Measurements from ENCODE around the gene RSPRY1.
"Not testable (repeated sequence)": the region's sequence is repeated elsewhere in the genome, so short reads cannot be mapped to it uniquely, and the experiment has no call there.

The RSPRY1 gene

GRCh38 chr16:57192146-57192545 lies 6.0 kb downstream of the RSPRY1 start:
- no peak for DNase-seq (ENCODE audit: extremely low read depth, low read depth)
- TF ChIP-seq CTCF (IDR thresholded peaks at IDR 0.05; ENCODE audit: low read depth, low read length, missing control alignments), result no peak
- H3K4me3 ChIP-seq (replicated peaks; ENCODE audit: low read depth, low read length), result no peak overlapping the region

GRCh38 chr16:57192720-57193486 lies 6.8 kb downstream of the RSPRY1 start:
- TF ChIP-seq CTCF (IDR thresholded peaks at IDR 0.05; ENCODE audit: low read depth, low read length, missing control alignments), result no peak
- no peak overlapping the region for H3K4me3 ChIP-seq (replicated peaks; ENCODE audit: low read depth, low read length)
- DNase-seq (ENCODE audit: extremely low read depth, low read depth), result no peak

GRCh38 chr16:57194512-57194911 lies 8.4 kb downstream of the RSPRY1 start:
- no peak overlapping the region for H3K4me3 ChIP-seq (replicated peaks; ENCODE audit: low read depth, low read length)
- peak; percentile 70 for DNase-seq (ENCODE audit: extremely low read depth, low read depth)

GRCh38 chr16:57196286-57196685 lies 10.2 kb downstream of the RSPRY1 start:
- no peak overlapping the region for H3K4me3 ChIP-seq (replicated peaks; ENCODE audit: low read depth, low read length)
- no peak for DNase-seq (ENCODE audit: extremely low read depth, low read depth)
- TF ChIP-seq CTCF (IDR thresholded peaks at IDR 0.05; ENCODE audit: low read depth, low read length, missing control alignments), result no peak

More at GRCh38 chr16:57194512-57194911, 8.4 kb downstream of the RSPRY1 start:
- TF ChIP-seq CTCF (IDR thresholded peaks at IDR 0.05; ENCODE audit: low read depth, low read length, missing control alignments), result no peak

GRCh38 chr16:57196753-57197152 lies 10.6 kb downstream of the RSPRY1 start:
- DNase-seq (ENCODE audit: extremely low read depth, low read depth), result no peak
- TF ChIP-seq CTCF (IDR thresholded peaks at IDR 0.05; ENCODE audit: low read depth, low read length, missing control alignments), result no peak

GRCh38 chr16:57200321-57200720 lies 14.2 kb downstream of the RSPRY1 start:
- H3K4me3 ChIP-seq (replicated peaks; ENCODE audit: low read depth, low read length); DNase-seq (ENCODE audit: extremely low read depth, low read depth): not testable (repeated sequence)

More at GRCh38 chr16:57196753-57197152, 10.6 kb downstream of the RSPRY1 start:
- no peak overlapping the region for H3K4me3 ChIP-seq (replicated peaks; ENCODE audit: low read depth, low read length)

- DNase-seq (ENCODE audit: extremely low read depth, low read depth), result not testable (repeated sequence)
These were observed 14.8 kb downstream of the RSPRY1 start for GRCh38 chr16:57200926-57201325.

More at GRCh38 chr16:57200926-57201325, 14.8 kb downstream of the RSPRY1 start:
- H3K4me3 ChIP-seq (replicated peaks; ENCODE audit: low read depth, low read length), result not testable (repeated sequence)
